ENCODE results near the gene CDYL. TPM values are rescaled to one million over a fixed set of nuclear protein-coding genes. Genes with fewer than 3 reads are reported as not detected.

The CDYL gene
- total and polyA plus RNA-seq, 2 experiments from 2014 or later: 38.0 to 60.8 TPM

DNA sequence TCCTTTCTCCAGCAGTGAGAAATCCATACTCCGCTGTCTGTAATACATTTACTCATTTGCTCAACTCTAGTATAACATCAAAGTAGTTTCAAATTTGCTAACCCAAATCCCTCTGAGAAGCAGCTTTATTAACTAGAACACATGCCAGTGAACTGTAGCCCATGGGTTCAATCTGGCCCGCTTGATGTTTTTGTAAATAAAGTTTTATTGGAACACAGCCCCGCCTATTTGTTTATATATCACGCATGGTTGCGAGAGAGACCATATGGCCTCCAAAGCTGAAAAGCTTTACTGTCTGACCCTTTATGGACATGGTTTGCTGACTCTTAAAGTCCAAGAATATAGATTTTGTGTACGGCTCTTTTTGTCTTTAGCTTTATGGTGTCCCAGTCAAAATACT lies 32.2 kb downstream of the CDYL start:
- TF ChIP-seq, protein P1, sequence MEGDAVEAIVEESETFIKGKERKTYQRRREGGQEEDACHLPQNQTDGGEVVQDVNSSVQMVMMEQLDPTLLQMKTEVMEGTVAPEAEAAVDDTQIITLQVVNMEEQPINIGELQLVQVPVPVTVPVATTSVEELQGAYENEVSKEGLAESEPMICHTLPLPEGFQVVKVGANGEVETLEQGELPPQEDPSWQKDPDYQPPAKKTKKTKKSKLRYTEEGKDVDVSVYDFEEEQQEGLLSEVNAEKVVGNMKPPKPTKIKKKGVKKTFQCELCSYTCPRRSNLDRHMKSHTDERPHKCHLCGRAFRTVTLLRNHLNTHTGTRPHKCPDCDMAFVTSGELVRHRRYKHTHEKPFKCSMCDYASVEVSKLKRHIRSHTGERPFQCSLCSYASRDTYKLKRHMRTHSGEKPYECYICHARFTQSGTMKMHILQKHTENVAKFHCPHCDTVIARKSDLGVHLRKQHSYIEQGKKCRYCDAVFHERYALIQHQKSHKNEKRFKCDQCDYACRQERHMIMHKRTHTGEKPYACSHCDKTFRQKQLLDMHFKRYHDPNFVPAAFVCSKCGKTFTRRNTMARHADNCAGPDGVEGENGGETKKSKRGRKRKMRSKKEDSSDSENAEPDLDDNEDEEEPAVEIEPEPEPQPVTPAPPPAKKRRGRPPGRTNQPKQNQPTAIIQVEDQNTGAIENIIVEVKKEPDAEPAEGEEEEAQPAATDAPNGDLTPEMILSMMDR (IDR thresholded peaks at IDR 0.05; ENCODE audit: low read depth, low read length): no peak
- no peaks in the 10 kb centered on the region for H3K9me3 ChIP-seq (ENCODE audit: low read depth)
- no peak overlapping the region for H3K27ac ChIP-seq
- H3K4me3 ChIP-seq: no peak overlapping the region
- H3K36me3 ChIP-seq: no peaks in the 10 kb centered on the region
- no peaks in the 10 kb centered on the region for H3K27me3 ChIP-seq
- peaks cover 5% of the 10 kb centered on the region for H3K4me1 ChIP-seq (ENCODE audit: low read depth)
- no peak for DNase-seq (ENCODE audit: low read depth in 1 of 2, low spot score in 1 of 2)

DNA sequence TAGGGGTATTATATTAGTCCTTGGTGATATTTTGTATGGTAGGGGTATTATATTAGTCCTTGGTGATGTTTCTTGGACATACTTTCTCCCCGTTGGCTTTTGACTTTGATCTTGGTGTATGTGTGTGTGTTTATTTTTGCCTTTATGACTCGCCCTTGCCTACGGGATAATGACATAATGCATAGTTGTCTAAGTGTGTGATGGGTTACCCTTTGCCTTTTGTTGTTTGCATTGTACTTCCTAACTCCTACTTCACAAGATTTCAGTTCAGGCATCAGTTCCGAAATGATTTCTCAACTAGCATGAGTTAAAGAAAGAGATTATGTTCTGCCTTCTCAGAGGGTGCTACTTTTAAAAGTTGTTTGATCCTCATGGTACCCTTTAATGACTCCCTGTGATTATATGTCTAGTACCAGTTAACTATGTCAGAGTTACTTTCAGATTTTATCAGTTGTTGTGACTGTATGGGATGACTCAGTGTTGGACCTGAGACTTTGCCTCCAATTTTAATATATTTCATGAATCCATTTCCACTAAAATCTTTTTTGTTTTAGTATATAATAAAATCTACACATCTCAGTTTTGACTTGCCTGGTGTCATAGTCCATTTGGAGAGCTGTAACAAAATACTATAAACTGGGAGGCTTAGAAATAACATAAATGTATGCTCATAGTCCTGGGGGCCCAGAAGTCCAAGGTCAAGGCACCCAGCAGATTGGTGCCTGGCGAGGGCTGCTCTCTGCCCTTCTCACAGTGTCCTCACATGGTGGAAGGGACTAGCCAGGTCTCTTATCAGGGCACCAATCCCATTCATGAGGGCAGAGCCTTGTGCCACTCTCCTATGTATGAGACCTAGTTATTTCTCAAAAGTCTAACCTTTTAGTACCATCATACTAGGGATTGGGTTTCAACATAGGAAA lies 34.1 kb downstream of the CDYL start:
- Histone ChIP-seq H3K27me3 (no peaks in the 10 kb centered on the region), H3K9me3 (ENCODE audit: low read depth) (no peaks in the 10 kb centered on the region), H3K4me1 (ENCODE audit: low read depth) (no peaks in the 10 kb centered on the region), H3K27ac (no peak overlapping the region), H3K36me3 (no peaks in the 10 kb centered on the region), H3K4me3 (no peak overlapping the region)
- TF ChIP-seq, protein P1 (IDR thresholded peaks at IDR 0.05; ENCODE audit: low read depth, low read length): no peak
- DNase-seq (ENCODE audit: low read depth in 1 of 2, low spot score in 1 of 2): peak in 1 of 2 donors; percentile 43

DNA sequence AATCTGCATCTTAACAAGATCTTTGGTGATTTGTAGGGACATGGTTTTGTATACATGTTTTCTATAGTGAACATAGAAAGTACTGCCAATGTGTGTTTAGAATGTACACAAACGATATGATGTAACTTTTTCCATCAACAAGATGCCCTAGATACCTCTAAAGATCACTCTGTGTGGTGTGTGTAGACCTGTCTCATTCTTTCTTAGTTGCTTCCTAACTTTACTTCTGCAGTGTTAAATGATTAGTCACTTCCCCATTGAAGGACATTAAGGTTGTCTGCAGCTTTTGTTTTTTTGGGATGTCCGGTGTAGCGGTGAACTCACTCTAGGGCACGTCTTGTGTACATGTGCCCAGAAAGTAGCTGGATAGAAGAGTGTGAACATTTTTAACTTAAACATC lies 35.9 kb downstream of the CDYL start:
- H3K9me3 ChIP-seq (ENCODE audit: low read depth): no peaks in the 10 kb centered on the region
- TF ChIP-seq, protein P1 (IDR thresholded peaks at IDR 0.05; ENCODE audit: low read depth, low read length): no peak
- no peak overlapping the region for H3K27ac ChIP-seq
- no peaks in the 10 kb centered on the region for H3K36me3 ChIP-seq
- no peak overlapping the region for H3K4me3 ChIP-seq
- no peak for DNase-seq (ENCODE audit: low read depth in 1 of 2, low spot score in 1 of 2)
- no peaks in the 10 kb centered on the region for H3K27me3 ChIP-seq
- H3K4me1 ChIP-seq (ENCODE audit: low read depth): no peaks in the 10 kb centered on the region

DNA sequence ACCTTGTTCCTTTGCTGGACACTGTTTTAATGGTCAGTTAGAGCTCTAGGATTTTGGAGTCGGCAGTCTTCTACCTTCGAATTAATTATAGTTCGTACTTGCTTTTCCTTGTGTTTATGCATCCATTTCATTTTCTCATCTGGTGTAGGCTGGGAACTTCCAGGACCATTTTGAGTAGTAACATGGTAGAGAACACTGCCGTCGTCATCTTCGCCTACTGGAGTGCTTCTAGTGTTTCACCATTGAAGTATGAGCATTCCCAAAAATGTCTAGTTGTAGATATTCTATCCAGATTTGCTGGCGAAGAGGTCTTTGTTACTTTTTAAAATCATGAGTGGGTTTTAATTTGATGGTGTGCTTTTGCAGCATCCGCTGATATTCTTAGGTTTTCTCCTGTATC lies 36.9 kb downstream of the CDYL start:
- H3K4me1 ChIP-seq (ENCODE audit: low read depth): no peaks in the 10 kb centered on the region
- H3K27ac ChIP-seq: no peak overlapping the region
- no peak for DNase-seq (ENCODE audit: low read depth in 1 of 2, low spot score in 1 of 2)
- TF ChIP-seq, protein P1 (IDR thresholded peaks at IDR 0.05; ENCODE audit: low read depth, low read length): no peak
- H3K36me3 ChIP-seq: no peaks in the 10 kb centered on the region
- H3K9me3 ChIP-seq (ENCODE audit: low read depth): no peaks in the 10 kb centered on the region
- no peak overlapping the region for H3K4me3 ChIP-seq
- no peaks in the 10 kb centered on the region for H3K27me3 ChIP-seq

DNA sequence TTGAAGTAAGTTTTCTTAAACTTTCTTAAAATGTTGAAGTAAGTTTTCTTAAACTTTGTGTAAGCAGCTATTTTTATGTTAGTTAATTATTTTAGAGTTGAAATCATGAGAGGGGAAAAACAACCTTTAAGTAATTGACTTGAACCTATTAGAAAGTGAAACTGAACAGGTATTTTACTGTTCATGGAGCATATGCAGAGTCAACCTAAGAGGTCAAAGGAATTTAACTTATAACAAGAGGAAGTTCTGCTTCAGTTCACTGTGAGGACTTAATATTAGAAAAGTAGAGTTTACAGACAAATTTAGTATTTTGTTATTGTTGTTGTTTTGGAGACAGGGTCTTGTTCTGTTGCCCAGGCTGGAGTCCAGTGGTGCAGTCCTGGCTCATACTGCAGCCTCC lies 38.0 kb downstream of the CDYL start:
- TF ChIP-seq, protein P1 (IDR thresholded peaks at IDR 0.05; ENCODE audit: low read depth, low read length): no peak
- Histone ChIP-seq H3K4me3 (no peak overlapping the region), H3K27me3 (no peaks in the 10 kb centered on the region), H3K27ac (no peak overlapping the region), H3K4me1 (ENCODE audit: low read depth) (no peaks in the 10 kb centered on the region), H3K9me3 (ENCODE audit: low read depth) (no peaks in the 10 kb centered on the region), H3K36me3 (no peaks in the 10 kb centered on the region)
- no peak for DNase-seq (ENCODE audit: low read depth in 1 of 2, low spot score in 1 of 2)

Measured in cardiac muscle cell (in vitro differentiated cells and primary cell).